Measurements from ENCODE around the gene MAML3.

DNA sequence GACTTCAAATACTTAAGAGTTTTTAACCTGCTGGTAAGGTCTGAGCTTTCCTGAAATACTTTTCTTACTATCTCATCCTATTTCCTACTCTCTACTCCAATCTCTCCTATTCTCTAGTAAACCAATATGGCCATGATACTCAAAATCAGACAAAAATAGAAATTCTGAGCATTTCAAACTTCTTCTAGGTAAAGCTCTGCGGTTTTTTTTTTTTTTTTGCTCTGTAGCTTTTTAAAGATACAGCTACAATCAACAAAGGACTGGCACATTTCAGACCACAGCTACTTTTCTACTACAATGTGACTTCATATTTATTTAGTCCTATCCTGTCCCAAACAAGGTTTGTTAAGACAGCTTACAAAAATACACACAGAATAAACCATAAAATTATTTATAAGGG, 31.1 kb downstream of the MAML3 start:
- TF ChIP-seq, protein P1, sequence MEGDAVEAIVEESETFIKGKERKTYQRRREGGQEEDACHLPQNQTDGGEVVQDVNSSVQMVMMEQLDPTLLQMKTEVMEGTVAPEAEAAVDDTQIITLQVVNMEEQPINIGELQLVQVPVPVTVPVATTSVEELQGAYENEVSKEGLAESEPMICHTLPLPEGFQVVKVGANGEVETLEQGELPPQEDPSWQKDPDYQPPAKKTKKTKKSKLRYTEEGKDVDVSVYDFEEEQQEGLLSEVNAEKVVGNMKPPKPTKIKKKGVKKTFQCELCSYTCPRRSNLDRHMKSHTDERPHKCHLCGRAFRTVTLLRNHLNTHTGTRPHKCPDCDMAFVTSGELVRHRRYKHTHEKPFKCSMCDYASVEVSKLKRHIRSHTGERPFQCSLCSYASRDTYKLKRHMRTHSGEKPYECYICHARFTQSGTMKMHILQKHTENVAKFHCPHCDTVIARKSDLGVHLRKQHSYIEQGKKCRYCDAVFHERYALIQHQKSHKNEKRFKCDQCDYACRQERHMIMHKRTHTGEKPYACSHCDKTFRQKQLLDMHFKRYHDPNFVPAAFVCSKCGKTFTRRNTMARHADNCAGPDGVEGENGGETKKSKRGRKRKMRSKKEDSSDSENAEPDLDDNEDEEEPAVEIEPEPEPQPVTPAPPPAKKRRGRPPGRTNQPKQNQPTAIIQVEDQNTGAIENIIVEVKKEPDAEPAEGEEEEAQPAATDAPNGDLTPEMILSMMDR (IDR thresholded peaks at IDR 0.05) = no peak
- TF ChIP-seq POLR2A (IDR thresholded peaks at IDR 0.05) = no peak
